GM18502 (cell line): ENCODE results near the gene CCDC92B.
"Not testable (repeated sequence)": the region's sequence is repeated elsewhere in the genome, so short reads cannot be mapped to it uniquely, and the experiment has no call there.

Source experiments
- ATAC-seq: cut with Tn5 transposase; IDR thresholded peaks from one replicate; pipeline ENCODE4 v1.9.1; 2021; ENCODE audit warnings: mild to moderate bottlenecking; ENCODE audit not compliant: unreplicated experiment, poor library complexity

Gene CCDC92B

DNA sequence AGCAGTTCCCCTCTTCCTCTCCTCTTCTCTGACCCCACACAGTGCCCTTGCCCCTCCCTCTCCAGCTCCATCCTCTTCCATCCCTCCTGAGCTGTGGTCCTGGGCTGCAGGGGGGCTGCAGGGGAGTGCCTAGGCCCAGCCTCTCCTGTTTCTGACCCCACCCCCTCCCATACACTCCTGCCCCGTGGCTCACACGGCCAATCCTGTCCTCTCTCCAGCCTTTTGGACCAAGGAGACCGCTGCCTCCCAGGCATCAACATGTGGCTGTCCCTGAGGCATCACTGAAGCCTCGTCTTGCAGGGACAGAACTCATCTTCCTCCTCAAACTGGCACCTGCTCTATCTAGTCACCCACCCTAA lies 44.6 kb downstream of the CCDC92B start:
- ATAC-seq: no peak

DNA sequence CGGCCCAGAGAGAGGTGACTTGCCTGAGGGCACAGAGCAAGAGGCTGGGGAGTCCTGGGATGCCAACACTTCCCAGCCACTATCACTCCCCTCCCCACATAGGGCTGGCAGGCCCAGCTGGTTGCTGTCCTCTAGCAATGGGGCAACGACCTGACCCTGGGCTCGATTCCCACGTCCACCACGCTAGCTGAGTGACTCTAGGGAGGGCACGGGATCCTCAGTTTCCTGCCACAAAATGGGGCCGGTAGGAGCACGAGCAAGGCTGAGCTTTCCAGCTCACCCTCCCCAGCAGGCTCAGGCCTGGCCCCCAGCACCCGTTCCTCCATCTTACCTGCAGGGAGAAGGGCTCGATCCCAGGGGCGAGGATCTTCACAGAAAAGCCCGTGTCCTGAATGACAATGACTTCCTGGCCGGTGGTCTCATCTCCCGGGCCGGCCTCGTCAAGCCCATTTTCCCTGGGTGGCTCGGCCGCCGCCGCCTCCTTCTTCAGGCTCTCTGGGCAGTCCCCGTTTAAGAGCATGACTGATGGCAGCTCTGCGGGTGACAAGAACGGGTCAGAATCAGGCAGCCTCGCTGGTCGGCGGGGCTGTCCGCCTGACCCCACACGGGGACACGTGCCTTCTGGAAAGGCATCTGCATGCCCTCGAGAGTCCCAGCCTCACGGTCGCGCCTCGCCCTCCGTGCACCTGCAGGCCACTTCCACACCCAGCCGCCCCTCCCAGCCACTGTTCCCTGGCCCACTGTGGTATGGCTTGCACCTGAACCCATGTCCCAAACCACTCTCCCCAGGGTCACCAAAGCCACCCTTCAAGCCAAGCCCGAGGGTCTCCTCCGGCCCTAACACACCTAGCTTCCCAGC lies 45.2 kb downstream of the CCDC92B start:
- ATAC-seq: no peak

DNA sequence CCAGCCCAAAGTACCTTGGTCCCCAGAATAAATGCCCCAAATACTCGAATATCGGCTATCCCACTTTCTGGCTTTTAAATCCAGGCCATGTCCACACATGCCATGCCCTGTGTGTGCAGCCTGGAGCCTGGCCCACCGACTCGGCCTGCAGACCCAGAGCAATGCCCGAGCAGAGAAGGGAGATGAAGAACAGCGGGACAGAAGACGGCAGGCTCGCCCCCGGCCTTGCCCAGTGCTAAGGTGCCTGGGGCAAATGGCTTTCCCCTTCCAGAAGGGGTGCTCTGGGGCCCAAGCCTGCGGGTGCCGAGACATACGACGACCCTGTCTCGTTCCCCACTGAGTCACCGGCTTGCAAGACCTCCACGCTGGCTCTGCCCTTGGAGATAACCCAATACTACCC lies 45.8 kb downstream of the CCDC92B start:
- ATAC-seq: no peak

DNA sequence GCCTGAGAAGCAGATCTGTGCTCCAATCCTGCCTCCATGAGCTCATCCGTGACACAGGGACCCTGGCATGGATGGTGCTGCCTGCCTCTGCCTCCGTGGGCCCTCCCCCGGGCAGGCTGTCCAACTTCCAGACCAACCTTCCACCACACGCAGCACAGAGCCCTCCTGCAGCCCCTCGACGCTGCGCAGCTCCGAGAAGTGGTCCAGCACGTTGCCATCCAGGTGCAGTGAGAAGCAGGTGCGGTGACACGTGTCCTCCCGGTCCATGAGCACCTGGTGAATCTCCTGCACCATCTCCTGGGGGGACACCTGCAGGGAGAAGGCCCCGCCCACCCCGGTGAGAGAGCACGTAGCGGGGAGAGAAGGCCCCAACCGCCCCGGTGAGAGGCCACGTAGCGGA lies 46.3 kb downstream of the CCDC92B start:
- no peak for ATAC-seq

DNA sequence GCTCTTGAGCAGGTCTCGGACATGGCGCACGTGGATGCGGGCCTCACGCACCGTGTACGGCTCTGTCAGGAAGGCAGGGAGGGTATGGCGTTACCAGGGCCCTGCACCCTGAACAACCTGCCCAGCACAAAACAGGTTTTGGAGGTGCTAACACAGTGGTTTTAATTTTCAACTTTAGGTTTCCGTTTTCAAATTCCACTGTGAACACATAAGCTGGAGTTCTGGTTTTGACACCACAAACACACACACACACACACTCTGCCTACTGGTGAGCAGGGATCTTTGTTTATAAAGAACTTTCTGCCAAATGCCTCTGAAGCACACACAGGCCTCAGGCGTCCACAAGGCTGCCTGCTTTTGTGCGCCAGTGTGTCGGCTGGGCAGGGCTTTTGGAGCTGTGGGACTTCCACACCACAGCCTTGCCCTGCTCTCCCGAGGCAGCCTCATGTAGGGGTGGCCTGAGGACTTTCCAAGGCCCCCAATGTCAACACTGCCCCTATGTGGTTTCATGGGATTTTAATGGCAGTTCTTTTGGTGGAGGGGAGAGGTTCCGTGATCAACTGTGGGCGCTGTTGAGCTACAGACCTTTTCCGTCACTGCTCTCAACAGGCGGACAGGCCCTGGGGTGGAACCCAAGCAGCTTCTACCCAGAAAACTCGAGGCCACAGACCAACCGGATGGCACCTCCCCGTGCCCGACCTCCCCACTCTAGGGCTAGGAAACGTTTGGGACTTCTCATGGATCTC lies 47.3 kb downstream of the CCDC92B start:
- no peak for ATAC-seq

DNA sequence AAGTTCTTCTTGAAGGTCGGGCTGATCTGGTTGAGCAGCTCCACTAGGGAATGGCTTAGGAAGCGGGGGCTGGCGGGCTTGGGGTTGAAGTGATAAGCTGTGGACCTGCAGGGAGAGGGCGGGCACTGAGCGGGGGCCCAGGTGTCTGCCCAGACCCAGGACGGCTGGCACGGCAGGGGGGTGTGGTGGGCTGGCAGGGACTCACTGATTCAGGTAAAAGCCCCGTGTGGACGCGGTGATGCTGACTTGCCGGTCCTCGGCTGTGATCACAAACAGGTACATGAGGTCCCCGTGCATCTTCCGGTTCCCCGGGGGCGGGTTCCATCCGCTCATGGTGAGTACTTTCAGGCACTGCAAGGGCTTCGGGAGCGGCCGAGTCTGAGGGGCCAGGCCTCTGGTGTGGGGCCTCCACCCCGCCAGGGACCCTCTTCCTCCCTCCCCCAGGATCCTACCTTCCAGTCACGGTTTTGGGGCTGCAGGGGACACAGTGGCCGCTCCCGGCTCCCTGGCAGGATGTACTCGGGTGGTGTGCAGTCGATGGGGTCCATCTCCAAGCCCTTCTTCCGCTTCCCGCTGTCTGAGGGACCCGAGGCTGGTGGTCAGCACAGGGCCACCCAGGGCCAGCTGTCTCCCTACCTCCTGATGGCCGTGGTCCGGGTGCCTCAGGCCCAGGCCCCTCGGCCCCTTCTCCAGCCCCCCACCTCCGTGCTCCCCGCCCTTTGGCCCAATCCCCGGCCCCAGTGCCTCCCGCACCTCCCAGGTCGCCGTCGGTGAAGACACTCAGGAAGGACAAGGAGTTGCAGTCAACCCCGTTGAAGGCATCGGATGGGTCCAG lies 48.1 kb downstream of the CCDC92B start:
- no peak for ATAC-seq

DNA sequence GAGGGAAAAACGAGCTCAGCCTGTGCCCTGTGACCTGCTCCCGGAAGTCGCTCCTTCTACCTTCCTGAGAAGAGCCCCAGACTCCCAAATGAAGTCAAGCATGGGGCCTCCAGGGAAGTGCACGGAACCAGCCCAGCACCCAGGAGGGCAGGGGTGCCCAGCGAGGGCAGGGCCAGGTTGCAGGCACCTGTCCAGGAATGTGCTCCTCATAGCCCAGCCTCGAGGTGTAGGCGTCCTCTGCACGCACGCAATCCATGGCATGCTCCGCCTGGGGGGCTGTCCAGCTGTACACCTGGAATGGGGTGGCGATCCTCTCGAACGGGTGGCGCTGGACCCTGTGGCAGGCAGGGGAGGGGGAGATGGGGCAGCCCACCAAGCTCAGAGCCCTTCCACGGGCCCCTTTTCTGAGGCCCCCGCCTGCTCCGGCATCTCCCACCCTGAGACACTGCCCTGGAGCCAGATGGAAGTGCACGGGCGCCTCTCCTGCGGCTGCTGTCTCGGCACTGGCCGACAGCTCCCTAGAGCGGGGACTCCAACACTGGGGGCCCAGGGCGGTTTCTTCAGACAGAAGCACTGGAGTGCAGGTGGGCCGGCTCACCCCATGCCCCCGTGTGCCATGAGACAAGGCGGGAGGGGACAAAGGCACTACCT lies 48.8 kb downstream of the CCDC92B start:
- ATAC-seq: no peak

DNA sequence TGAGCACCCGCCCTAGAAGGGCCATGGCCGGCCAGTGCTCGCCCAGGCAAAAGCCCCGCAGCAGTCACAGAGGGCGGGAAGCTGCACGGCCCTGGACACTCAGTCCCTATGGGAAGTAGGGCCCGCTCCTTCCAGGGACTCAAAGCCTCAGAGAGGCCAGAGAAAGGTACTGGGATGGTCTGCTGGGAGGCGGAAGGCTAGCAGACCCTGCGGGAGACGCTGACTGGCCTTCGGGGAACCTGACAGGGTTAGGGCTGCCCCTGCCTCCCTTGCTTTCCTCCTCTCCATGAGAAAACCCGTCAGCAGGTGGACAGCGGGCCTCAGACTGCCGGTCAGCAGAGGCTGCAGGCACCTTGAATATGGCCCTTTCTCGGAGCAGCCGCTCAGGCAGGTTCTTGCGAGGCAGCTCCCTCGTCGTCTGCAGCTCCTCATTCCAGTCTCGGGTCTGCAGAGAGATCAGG lies 49.4 kb downstream of the CCDC92B start:
- ATAC-seq: no peak

DNA sequence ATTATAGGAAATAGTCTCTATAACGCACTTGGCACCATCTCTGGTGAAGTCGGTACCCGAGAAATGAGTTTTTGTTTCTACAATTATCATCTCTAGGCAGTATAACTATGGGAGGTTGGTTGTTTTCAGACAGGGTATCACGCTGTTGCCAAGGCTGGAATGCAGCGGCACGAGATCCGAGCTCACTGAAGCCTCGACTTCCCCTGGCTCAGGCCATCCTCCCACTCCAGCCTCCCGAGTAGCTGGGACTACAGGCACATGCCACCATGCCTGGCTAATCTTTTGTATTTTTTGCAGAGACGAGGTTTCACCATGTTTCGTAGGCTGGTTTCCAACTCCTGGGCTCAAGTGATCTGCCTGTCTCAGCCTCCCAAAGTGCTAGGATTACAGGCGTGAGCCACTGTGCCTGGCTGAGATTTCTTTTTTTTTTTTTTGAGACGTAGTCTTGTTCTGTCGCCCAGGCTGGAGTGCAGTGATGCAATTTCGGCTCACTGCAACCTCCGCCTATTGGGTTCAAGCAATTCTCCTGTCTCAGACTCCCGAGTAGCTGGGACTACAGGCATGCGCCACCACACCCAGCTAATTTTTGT lies 50.1 kb downstream of the CCDC92B start:
- ATAC-seq: not testable (repeated sequence)

DNA sequence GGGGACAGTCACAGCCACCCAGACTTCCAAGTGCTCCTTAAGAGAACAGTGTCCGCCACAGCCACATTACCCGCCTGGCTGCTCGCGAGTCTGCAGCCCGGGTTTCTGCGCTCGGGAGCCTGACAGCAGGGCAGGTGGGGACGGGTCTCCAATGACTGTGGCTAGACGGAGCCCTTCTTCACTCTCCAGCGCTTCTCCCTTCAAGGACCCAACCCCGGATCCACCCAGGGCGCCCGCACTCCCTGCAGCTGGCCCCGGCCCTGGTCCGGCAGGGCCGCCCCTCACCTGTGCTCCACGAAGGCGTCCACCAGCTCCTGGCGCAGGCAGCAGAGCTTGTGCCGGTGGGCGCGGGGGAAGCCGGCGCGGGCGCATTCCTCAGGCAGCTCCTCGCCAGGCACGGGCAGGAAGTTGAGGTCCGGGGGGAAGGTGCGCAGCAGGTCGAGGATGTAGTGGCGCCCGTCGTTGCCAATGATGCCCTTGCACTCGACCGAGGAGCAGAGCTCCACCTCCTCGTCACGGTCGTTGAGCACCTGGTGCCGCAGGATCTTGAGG lies 51.8 kb downstream of the CCDC92B start:
- no peak for ATAC-seq

DNA sequence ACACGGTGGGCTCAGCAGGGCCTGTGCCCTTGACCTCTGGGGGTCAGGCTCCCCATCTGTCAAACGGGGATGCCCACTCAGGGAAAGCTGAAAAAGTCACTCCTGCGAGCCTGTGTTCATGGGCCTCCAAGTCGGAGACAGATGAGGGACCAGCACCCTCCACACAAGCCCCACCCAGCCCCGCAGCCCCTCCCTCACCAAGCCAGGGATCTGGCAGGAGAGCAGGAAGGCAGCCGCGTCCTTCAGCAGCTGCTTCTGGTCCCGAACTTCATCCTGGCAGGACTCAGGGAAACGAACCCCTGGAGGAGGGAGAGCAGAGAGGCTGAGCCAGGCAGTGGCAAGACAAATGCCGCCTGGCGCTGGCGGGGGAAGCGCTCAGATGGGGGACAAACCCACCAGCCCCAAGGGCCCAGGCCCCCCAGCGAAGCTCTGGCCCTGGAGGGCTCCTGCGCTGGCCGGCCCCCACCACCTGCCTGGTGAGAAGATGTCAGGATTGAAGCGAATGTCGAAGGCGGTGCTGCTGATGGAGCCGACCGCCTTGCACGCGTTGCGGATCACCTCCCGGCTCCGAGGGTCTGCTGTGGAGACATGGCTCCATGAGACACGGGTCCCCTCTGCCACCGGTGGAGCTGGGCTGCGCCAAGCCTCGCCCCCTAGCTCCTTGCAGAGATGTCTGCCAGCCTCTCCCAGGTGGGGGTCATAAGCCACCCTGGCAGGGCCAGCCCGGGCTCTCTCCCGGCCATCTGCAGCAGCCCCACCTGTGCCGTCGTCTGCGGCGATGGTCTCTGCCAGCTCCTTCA lies 53.3 kb downstream of the CCDC92B start:
- no peak for ATAC-seq

DNA sequence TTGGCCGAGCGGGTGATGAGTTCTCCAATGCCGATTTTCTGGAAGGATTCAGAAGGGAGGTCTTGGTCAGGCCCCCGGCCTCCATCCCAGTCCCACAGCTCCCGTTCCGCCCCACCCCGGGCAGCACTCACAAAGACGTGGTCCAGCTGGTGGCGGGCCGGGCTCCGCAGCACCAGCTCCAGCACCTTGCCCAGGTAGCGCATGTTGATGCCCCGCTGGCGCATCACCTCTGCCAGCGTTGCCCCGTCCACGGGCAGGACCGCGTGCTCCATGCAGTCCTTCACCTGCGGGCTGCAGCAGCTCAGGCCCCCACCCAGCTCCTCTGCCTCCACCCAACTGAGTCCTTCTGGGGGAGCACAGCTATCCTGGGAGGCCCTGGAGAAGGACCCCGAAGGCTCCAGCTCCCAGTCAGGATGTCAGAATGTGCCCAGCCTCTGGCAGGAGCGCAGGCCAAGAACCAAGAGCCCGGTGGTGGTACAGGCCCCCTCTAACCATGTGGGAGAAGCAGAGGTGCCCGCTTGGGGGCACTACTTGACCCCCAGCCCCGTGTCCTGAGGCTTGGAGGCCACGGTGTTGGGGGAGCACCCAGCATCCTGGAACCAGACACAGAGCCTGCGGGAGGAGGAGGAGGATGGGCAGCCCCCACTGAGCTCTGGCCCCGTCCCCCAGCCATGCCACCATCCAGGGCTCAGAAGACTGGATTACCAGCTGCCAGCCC lies 54.0 kb downstream of the CCDC92B start:
- ATAC-seq: no peak

DNA sequence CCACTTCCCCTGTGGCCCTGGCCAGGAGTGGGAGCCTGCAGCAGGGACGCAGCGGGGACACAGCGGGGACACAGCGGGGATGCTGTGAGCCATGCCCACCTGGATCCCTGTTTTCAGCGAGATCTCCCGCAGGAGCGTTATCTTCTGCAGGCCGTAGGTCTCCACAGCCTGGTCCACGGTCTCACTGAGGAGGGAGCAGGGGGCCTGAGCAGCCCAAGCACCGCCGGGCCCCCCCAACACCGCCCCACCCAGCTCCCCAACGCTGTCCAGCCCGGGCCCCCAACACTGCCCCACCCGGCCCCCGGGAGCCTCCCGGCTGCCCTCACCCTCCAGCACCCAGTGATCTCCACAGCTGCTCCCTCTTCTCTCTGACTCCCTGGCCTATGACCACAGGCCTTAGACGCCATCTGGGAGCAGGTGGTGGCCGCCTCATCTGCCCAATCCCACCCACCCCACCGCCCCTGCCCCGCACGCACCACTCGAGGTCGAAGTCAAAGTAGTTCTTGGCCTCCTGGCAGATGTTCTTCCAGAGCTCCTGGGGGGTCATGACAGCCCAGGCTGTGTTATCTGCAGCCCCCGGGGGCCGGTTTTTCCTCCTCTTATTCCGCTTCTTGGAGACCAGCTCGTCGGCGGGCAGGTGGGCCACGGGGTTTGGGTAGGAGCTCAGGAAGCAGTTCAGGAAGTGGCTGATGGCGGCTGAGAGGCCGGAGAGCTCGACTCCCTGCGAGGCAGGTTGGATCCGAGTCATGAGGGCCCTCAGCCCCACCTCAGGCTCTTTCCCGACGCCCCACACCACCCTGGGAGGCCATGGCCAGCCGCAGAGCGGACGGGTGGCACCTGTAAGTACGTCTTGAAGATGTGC lies 54.8 kb downstream of the CCDC92B start:
- ATAC-seq: no peak

DNA sequence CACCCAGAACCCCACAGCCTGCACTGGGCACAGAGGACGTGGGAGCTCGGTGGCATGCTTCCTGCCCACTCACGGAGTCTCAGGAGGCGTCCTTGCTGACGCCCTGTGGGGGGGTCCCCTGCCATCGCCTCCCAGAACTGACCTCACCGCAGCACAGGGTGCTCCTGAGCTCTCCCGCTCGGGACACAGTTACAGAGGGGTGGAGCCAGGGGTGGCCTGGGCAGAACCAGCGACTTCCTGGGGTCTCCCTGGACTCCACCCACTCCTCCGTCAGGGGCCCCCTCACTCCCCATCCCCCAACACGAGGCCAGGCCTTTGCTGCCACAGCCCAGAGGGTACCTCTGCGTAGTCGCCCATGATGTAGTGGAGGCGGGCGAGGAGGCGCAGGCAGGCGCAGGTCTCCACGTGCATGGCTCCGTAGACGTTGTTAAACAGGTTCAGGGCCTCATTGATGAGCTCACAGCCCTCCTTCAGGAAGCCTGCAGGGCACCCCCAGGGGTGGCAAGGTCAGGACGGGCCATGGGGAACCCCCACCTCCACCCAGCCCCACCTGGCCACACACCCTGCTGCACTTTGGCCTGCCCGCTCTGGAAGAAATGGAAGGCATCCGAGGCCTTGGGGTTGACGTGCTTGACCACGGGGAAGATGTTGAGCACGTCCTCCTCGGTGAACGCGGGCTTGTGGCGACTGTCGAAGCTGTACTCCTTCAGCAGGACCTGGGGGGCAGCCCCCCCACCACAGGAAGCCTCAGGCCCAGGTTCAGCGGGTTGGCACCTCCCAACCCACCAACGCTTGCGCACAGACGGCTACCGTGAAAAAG lies 55.7 kb downstream of the CCDC92B start:
- no peak for ATAC-seq

DNA sequence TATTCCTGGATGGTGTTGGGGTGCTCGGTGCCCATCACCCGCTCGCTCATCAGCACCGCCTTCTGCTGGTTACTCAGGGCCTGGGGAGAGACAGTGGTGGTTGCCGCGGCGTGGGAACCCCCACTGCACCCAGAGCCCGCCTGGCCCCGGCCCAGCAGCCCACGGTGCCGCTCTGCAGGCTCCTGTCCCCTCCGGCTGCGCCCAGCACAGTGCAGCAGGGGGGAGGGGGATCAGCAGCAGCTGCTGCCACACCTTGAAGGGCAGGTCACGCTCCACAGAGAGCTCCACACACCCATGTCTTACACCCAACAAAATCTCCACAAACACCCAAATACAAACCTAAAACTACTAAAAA lies 56.7 kb downstream of the CCDC92B start:
- no peak for ATAC-seq

DNA sequence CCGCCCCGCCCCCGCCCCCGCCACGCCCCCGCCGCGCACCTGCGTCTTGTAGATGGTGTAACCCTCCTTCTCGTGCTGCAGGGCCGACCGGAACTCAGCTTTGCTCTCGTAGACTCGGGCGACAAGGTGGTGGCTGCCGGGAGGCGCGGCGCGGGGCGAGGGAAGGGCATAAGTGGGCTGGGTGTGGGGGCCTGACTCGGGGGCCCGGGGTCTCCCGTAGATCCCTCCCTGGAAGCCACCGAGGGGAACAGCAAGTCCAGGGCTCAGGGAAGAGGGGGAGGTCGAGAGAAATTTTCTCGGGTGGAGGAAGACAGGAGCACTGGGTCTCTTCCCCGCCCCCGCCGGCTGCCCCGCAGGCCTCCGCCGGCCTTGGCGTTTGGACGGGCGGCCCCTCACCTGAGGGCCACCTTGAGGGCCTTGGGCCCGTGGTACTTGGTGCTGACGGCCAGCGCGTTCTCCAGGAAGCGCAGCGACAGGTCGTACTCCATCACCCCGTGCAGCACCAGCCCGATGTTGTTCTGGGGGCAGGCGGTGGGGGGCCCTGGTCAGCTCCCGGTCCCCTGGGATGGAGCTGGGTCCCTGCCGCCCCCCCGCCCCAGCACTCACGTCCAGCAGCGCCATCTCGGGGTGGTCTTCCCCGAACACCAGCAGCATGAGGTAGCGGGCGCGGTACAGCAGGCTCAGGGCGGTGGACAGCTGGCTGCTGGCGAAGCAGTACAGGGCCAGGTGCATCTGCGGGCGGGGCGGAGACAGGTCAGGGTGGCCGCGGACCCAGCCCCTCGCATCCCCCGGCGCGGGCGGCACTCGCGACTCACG lies 57.3 kb downstream of the CCDC92B start:
- ATAC-seq: no peak
